HG02943 (cell line): Measurements from ENCODE around the gene CARMIL1.
"Not testable (repeated sequence)": the region's sequence is repeated elsewhere in the genome, so short reads cannot be mapped to it uniquely, and the experiment has no call there.

Experiments used
- ATAC-seq: cut with Tn5 transposase; IDR thresholded peaks from one replicate; pipeline ENCODE4 v1.9.1; 2021; ENCODE audit warnings: mild to moderate bottlenecking, low read depth, moderate library complexity; ENCODE audit not compliant: unreplicated experiment

The CARMIL1 gene

DNA sequence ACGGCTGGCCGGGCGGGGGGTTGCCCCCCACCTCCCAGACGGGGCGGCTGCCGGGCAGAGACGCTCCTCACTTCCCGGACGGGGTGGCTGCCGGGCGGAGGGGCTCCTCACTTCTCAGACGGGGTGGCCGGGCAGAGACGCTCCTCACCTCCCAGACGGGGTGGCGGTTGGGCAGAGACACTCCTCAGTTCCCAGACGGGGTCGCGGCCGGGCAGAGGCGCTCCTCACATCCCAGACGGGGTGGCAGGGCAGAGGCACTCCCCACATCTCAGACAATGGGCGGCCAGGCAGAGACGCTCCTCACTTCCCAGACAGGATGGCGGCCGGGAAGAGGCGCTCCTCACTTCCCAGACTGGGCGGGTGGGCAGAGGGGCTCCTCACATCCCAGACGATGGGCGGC, 306.9 kb downstream of the CARMIL1 start:
- ATAC-seq, result not testable (repeated sequence)

DNA sequence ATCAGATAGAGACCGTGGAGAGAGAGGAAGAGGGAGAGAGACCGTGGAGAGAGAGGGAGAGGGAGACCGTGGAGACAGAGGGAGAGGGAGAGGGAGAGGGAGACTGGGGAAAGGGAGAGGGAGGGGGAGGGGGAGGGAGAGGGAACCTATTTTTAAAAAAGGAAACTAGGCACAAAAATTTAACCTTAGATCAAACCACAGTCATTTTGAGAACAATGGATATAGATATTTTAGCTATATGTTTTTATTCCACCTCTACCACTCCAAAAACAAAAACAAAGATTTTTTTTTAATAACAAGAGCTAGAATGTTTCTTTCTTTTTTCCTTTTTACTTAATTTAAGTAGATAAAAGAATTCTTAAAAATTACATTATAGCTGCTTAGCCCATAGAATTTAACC, 307.8 kb downstream of the CARMIL1 start:
- no peak for ATAC-seq

DNA sequence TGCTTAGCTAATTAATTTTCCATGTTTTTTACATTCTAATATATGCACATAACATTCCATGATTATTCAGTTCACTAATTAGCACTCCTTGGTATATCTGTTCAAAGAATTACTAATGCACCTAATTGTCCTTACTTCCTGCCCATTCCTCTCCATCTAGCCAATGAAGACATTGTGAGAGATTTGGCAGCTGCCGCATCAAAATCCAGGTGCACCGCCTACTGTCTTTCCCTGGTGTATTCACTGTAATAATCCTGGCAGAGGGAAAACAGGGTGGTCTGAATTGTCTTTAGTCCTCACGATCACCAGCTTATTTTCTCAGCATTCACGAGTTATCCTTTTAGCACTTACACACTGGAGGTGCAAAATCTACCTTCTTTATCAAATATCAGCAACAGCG, 311.8 kb downstream of the CARMIL1 start:
- ATAC-seq, result no peak

DNA sequence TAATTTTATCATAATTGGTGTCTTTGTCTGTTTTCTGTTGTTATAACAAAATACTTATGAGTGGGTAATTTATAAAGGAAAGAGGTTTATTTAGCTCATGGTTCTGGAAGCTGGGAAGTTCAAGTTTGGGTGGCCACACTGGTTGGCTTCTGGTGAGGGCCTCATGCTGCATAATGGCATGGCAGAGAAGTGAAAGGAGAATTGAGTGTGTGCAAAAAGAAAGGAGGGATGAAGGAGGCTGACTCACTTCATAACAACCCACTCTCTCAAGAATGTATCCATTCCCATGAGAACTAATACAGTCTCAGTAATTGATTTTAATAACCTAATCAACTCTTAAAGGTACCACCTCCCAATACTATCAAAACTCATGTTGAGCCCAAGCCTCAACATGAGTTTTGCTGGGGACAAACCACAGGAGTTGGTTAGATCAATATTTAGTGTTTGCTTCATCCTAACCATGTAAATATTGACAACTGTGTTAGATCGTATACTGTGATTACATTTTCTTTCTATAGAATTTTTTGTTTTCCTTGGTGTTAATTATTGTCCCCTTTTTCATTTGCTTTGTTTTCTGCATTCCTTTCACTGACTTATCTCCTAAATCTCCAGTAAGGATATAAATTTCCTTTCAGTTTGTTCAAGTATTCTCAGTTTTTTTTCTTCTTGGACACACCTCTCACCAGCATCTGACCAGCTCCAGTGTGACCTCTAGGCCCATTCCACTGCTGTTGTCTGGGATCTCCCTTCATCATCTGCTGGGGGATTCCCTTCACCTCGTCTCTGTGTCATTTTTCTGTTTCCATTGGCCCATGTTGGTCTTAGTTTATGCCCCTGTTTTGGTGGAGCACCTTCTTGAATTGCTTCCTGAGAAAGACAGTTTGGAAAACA, 318.0 kb downstream of the CARMIL1 start:
- ATAC-seq, result no peak

DNA sequence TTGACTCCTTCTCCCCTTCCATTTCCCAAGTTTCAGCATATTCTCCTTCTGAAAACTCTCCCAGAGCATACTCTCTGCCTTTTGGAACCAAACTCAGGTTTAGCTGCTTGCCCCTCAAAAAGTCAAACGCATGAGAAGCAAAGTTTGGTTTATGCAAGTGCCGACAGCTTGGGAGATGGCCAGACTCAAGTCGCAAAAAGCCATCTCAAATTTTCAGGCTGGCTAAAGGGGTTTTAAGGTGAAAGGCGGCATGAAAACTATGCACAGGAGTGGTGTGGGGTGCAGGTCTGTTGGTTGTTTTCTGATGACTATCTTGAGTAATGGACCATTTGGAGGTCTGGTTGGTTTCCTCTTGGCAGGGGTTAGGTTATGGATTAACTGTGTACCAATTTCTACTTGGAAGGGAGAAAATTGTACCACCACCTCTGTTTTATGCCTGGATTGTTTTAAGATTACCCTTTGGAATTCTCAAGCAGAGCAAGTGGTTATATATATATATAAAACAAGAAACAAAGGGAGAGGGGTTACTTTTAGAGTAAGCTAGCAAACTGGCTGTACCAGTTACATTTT, 320.4 kb downstream of the CARMIL1 start:
- ATAC-seq, result no peak

DNA sequence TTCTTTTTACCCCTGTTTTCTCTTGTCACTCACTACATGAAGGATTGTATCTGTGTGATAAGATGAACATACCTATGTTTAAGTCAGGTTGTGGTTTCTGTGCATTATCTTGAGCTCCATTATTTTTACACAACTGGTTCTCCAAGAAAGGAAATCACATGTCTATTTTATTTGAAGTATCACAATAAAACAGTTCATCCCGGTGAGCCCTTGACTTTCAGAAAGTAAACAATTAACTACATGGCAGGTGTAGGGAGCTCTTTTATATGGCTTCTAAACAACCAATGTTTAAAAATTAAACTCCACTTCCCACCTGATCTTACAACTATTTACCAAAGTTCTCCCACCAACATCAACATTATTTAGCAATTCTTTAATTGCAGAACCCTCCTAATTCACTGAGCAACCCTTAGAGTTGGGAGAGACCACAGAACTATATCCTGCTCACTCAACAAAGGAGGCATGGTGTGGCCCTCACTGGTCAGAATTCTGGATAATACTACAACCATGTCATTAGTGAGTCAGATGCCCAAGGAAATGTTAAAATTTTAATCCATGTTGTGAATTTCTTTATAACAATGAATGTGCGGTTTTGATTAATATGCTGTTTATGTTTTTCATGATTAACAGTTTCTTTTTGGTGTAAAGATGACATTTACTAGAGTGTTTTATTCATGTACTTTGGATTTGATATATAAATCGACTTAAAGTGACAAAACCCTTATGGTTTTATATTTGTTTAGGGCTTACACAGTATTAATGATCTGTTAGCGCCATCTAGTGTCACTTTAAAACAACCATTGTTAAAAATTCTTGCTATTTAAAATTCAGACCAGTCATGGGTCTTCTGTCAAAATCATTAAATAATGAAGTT, 322.9 kb downstream of the CARMIL1 start:
- ATAC-seq, result no peak

DNA sequence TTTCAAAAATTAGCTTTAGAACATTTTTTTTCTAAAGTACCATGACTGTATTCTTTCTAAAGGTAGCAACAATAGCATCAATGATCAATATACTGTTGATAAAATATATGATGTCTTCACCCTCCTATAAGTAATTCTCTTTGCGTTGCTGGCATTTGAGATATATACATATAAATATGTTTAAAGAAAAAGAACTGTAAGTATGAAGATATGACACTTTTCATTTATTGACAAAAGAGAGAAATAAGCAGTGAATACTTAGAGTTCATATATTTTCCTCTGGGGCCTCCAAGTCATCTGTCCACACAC, 323.5 kb downstream of the CARMIL1 start:
- no peak for ATAC-seq

DNA sequence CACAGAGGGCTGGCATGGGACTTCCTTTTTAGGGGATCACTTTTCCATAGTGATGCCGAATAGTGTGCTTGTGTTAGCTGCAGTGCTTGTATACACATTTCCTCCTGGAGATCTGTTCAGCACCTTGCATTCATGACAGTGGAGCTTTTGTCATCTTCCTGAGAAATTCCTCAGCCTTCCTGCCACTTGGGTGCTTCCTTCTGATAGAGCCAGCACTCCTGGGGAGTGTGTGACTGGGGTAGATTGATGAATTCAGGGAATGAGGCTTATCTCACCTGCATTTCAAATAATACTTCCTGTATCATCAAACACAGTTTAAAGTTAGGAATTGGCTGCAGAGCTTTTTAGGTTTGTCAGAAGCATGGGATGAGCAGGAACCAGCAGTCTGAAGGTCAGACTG, 324.1 kb downstream of the CARMIL1 start:
- no peak for ATAC-seq

DNA sequence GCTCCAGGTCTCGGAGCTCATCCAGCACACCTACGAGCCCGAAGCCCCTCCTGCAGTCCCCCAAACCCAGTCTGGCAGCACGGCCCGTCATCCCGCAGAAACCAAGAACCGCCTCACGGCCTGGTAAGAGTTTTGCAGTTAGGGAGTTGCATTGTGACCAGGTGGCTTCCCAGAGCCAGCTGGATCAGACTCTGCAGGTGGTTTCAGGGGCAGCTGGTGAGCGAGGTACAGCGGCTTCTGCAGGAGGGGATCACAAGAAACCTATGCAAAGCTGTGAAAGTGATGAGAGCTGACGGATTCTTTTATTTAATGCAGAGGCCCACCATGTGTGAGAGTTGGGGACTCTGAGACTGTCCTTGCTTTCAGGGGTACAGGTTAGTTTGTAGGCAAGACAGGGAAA, 327.0 kb downstream of the CARMIL1 start:
- ATAC-seq, result no peak

DNA sequence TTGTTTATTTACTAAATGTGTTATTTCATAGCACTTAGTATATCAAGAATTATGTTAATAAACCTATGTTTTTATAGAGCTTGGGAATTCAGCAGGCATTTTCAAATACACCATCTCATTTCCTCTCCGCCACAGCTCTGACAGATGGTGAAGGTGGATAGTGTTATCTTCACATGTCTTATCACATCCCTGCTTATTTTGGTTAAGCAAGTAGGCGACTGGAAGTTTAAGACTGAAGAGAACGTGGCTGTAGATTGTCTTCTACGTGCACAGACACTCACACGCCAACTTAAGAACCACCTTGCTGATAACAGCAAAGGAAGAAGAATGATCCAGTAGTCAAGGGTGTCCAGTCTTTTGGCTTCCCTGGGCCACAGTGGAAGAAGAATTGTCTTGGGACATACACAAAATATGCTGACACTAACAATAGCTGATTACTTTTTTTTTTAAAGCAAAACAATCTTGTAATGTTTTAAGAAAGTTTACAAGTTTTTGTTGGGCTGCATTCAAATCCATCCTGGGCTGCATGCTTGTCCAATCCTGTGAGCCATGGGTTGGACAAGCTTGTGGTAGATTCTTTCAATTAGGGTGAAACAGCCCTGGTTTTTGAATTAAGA, 329.5 kb downstream of the CARMIL1 start:
- ATAC-seq, result no peak

DNA sequence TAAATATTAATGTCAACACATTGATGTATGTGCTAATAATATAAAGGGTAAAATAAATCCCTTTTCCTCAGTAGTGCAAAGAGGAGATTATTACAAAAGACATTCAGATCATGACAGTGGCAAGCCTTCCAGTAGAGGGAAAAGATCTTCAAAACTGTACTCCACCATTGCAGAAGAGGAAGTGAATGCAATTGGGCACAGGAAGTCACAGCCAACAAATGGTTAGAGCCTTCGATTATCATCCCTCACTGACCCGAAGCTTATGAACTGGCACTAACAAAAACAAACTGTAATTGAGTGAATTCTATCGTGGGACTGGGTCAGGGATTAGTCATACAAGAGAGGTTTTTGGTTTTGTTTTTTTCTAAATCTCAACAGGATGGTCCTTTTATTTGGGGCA, 333.5 kb downstream of the CARMIL1 start:
- no peak for ATAC-seq

DNA sequence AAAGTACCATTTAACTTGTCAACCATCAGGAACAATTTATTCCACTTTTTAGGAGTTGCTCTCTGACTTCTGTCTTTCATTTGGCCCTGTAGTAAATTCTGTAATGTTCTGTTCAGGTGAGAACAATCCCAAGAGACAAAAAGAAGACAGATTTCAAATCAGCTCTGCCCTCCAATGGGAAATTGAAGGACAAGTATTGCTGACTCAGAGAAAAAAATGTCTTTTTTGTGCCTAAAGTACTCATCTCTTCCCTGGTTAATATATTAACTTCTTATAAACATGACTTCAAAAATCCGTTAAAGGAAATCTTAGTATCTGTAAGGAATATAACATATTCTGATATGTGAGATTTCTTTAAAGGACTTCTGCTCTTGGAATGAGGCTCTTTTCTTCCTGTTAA, 334.2 kb downstream of the CARMIL1 start:
- ATAC-seq, result no peak

DNA sequence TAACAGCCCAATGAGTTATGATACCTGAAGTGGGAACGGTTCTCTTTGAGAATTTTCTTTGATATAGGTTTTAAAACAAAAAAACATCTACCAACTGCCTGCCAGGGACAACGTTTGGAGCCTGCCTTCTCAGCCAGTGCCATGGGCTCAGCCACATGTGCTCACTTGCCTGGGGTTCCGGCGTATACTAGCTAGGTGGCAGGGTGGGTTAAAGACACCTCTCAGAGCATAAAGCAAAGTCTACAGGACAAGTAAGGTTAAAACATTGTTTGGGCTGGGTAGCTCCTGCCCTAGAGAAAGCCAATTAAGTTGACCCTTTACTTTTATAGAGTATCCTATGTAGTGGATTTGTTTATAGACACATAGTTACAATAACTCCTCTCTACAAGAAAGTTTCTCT, 334.9 kb downstream of the CARMIL1 start:
- no peak for ATAC-seq

DNA sequence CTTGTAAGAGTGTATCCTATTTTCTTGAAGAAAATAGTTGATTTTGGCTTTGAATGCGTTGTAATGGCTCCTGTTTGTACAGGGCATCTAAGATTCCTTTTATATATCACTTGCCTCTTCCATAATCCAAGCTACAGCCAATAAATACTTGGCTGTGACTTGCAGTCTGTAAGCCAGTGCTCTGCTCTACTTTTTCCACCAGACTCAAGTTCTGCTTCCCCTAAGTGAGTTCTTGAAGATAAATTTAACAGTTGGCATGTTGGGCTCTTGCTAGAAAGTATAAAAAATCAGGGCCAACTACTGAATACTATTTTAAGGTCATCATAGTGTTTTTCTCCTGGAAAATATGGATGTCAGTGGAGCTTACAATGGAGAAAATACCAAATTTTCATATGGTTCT, 336.3 kb downstream of the CARMIL1 start:
- no peak for ATAC-seq

DNA sequence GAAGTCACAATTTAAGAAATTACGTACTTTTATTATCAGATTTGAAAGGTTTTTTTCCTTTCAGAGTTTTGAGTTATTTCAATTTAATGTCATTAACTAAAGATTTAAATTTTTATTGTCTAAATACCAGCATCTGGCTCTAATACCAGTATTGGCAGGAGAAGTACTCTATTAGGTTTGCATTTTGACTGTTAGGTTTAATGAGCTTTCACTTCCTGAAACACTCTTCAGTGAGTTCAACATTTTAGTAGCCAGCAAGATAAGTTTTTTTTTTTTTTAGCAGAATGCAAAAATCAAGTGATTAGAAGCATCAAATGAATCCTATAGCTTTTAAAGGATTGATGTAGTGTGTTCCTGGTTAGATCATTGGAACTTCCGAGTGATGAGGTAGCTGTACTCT, 338.8 kb downstream of the CARMIL1 start:
- ATAC-seq, result no peak

DNA sequence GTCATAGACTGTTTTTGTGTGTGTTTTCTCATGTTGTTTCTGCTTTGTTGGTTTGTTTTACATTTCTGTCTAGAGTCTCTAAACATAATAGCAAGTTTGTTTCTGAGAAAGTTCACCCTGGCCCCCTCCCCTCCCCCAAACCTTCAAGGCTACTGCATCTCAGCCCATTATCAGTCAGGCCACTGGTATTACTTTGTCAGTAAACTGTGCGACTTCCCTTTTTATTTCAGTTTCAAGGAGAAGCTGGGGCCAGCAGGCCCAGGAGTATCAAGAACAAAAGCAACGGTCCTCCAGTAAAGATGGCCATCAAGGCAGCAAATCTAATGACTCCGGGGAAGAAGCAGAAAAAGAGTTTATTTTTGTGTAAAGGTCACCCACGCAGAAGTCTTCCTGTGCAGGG, 340.0 kb downstream of the CARMIL1 start:
- no peak for ATAC-seq

DNA sequence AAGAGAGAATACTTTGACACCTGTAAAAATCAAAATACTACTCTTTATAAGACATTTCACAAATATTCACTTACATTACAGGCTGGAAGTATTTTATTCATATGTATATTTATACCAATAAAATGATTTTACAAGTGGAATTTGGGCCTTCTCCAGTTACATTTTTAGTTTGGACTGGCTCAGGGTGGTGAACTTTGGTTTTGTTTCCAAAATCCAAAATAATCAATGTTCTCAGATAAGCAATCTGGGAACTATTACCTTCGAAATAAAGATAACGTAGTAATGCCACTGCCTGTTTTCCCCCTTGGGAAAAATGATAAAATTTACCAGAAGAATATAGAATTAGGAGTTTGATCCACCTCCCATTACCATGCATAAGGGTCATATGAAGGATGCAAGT, 341.2 kb downstream of the CARMIL1 start:
- no peak for ATAC-seq

DNA sequence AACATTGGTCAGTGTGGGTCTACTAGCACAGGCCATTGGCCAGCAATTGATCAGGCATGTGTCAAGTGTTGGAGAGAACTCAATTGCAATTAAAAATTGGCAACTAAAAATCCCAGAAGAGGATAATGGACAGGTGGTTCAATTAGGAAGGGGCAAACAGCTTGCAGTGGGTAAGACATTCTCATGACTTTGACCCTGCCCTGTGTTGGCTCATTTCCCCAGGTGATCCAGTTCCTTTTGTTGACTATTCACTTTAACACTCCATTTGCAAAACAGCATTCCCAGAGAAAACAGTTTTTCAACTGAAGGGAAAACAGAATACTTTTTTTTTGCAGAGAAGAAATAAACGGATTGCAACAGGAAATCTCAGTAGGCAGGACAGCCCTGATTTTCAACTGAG, 343.9 kb downstream of the CARMIL1 start:
- no peak for ATAC-seq

DNA sequence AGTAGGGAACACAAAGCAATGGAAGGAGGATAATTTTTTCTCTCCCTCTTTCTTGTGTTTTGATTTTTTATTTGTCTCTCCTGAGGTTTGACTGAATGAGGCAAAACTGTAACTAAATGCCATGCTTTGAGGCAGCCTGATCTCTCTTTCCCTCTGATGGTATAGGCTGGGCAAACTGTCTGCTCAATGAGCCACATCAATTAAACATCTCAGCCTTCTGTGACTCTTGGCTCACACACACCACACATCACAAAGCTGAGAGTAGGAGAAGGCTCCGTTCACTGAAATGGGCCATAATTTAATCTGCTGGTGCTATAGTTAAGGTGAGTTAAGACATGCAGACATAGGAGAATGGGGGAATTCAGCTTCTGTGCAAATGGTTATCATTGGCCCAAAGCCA, 344.7 kb downstream of the CARMIL1 start:
- ATAC-seq, result no peak

DNA sequence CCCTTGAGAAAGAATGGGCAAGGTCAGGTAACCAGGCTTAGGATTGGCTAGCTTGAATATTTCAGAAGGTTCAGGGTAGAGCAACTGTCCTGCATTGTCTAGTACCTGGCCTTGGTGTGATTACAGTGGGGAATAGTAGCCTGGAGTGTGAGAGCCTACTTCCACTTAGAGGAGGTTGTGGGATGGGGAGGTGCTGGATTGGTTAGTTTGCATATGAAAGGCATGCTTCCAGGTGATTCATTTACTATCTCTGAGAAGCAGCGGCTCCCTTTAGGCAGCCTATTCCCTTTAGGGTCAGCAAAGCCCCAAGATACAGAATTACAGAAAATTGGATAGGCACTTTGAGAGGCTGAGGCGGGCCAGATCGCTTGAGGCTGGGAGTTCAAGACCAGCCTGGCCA, 347.8 kb downstream of the CARMIL1 start:
- ATAC-seq, result no peak
